Osteocyte (in vitro differentiated cells): ENCODE data around the gene PPP2R2D. TPM values are rescaled to one million over a fixed set of nuclear protein-coding genes. Genes with fewer than 3 reads are reported as not detected.

Source experiments
- DNase-seq: peaks from one replicate; pipeline ENCODE4 v3.0.0; 2021; ENCODE audit warnings: mixed read lengths; ENCODE audit not compliant: unreplicated experiment; ENCODE audit errors: extremely low spot score
- H3K27ac Mint-ChIP-seq: one replicate; pipeline ENCODE4 v1.8.0; 2021; ENCODE audit warnings: mild to moderate bottlenecking, mixed read lengths; ENCODE audit not compliant: unreplicated experiment
- H3K27me3 Mint-ChIP-seq: one replicate; pipeline ENCODE4 v1.8.0; 2021; ENCODE audit warnings: mixed read lengths; ENCODE audit not compliant: unreplicated experiment
- H3K36me3 Mint-ChIP-seq: one replicate; pipeline ENCODE4 v1.8.0; 2021; ENCODE audit warnings: mixed read lengths; ENCODE audit not compliant: unreplicated experiment
- H3K4me1 Mint-ChIP-seq: one replicate; pipeline ENCODE4 v1.8.0; 2021; ENCODE audit warnings: mixed read lengths; ENCODE audit not compliant: unreplicated experiment
- H3K4me3 Mint-ChIP-seq: one replicate; pipeline ENCODE4 v1.8.0; 2021; ENCODE audit warnings: mild to moderate bottlenecking, moderate library complexity, mixed read lengths; ENCODE audit not compliant: unreplicated experiment
- H3K9me3 Mint-ChIP-seq: one replicate; pipeline ENCODE4 v1.8.0; 2021; ENCODE audit warnings: mixed read lengths; ENCODE audit not compliant: unreplicated experiment
- CTCF ChIP-seq: fragments of 200-600 bp; sonication (generic); IDR thresholded peaks from 2 replicates; pipeline ENCODE4 v1.5.0; 2021; ENCODE audit warnings: antibody characterized with exemption, mild to moderate bottlenecking, moderate library complexity
- total RNA-seq: library from RNA; stranded (reverse); gene quantifications from 2 replicates; pipeline ENCODE4 v1.2.1, GENCODE V29; 2021

The PPP2R2D gene
- total RNA-seq, 1 donor from 2014 or later = 28.9 TPM

DNA sequence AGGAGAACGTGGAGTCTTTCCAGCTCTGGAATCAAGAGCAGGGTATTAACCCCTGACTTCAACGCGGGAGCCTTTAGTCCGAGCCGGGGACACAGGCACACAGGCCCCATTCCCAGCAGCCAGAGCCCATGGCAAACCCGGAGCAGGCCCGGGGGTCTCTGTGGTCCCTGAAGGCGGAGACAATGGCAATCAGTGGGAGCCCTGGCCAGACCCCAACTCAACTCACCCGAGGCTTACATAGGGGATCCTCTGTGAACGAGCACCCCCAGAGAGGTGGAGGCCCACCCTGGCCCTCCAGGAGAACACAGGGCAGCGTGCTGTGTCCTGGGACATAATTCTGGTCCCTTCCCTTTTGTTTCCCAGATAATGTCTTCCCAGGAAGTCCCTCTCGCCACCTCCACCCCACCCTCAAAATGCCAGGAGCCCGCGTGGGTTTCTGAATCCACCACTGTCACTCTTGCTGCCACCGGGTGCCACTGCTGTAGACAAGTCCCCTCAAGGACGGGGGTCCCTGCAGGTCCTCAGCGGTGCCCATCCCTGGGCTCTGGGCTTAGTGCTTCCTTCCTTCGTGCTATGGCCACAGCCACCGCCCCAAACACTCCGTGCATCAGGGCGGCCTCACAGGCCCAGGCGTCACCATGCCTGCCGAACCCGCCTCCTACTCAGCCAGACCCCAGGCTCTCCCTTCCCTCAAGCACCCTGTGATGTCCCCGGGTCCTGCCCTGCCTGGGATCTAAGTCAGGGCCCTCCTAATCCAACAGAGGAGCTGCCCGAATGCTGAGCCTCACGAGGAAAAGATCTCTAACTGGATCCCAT, 28.6 kb upstream of the PPP2R2D start:
- Mint-ChIP-seq H3K4me1 (peaks cover 4% of the 10 kb centered on the region), H3K36me3 (no peaks in the 10 kb centered on the region), H3K4me3 (no peak overlapping the region), H3K9me3 (no peaks in the 10 kb centered on the region), H3K27ac (no peak overlapping the region), H3K27me3 (peaks cover 10% of the 10 kb centered on the region)
- DNase-seq = no peak
- no peak for TF ChIP-seq CTCF

- no peaks in the 10 kb centered on the region for H3K9me3 Mint-ChIP-seq
- H3K27me3 Mint-ChIP-seq = peaks cover 14% of the 10 kb centered on the region
- DNase-seq = no peak
- no peaks in the 10 kb centered on the region for H3K36me3 Mint-ChIP-seq
- no peak overlapping the region for H3K4me3 Mint-ChIP-seq
- TF ChIP-seq CTCF = no peak
- peaks cover 4% of the 10 kb centered on the region for H3K4me1 Mint-ChIP-seq
- no peak overlapping the region for H3K27ac Mint-ChIP-seq
Measured at GRCh38 chr10:131872827-131873375, 27.9 kb upstream of the PPP2R2D start.

GRCh38 chr10:131874991-131875451, 25.8 kb upstream of the PPP2R2D start:
- Mint-ChIP-seq H3K27me3 (peaks cover 25% of the 10 kb centered on the region), H3K36me3 (no peaks in the 10 kb centered on the region), H3K27ac (no peak overlapping the region), H3K9me3 (no peaks in the 10 kb centered on the region), H3K4me3 (no peak overlapping the region), H3K4me1 (peaks cover 4% of the 10 kb centered on the region)
- peak; percentile 78 for TF ChIP-seq CTCF
- DNase-seq = peak; percentile 91

DNA sequence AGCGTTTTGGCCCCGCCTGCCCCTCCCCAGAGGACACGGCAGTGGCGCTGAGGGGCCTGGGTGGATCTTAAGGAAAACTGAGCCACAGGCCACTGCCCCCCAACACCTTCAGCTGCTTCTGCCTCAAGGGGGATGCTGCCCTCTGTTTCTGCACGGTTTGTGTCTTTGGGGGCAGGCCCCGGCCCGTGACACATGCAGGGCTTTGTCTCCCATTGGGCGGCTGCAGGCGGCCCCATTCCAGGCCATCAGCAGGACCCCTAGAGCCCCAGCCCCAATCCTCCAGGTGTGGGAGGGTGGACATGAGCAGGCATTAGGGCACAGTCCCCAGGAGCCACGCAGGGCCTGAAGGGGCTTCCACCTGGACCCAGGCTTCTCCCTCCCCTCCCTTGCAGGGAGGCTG, 25.3 kb upstream of the PPP2R2D start:
- Mint-ChIP-seq H3K27me3 (peaks cover 25% of the 10 kb centered on the region), H3K27ac (no peak overlapping the region), H3K4me3 (no peak overlapping the region), H3K9me3 (no peaks in the 10 kb centered on the region), H3K36me3 (no peaks in the 10 kb centered on the region), H3K4me1 (peaks cover 4% of the 10 kb centered on the region)
- no peak for TF ChIP-seq CTCF
- DNase-seq = no peak

- Mint-ChIP-seq H3K4me3 (no peak overlapping the region), H3K4me1 (peaks cover 4% of the 10 kb centered on the region), H3K27ac (no peak overlapping the region), H3K27me3 (peaks cover 25% of the 10 kb centered on the region), H3K36me3 (no peaks in the 10 kb centered on the region), H3K9me3 (no peaks in the 10 kb centered on the region)
- no peak for TF ChIP-seq CTCF
- no peak for DNase-seq
Measured at GRCh38 chr10:131876017-131876416, 24.8 kb upstream of the PPP2R2D start.
